Epithelial cell of esophagus (primary cell): ENCODE results near the gene ITPK1.

ENCODE experiments used
- DNase-seq: peaks from one replicate; pipeline ENCODE4 v3.0.0; 2010; ENCODE audit warnings: low read depth
- H3K4me3 ChIP-seq: 2 replicates; pipeline ENCODE4 v1.5.1; 2011; ENCODE audit warnings: mild to moderate bottlenecking, low read length, control low read depth
- CTCF ChIP-seq: IDR thresholded peaks from 2 replicates; pipeline ENCODE4 v1.5.1; 2011; ENCODE audit warnings: low read depth, mild to moderate bottlenecking, low read length, control low read depth, inconsistent platforms; ENCODE audit not compliant: insufficient read depth; ENCODE audit errors: missing control alignments

ITPK1 gene

GRCh38 chr14:92897922-92898565 is 217.7 kb downstream of the ITPK1 start:
- H3K4me3 ChIP-seq: no peak overlapping the region
- no peak for TF ChIP-seq CTCF
- peak; percentile 18 for DNase-seq

GRCh38 chr14:92895352-92895878 is 220.3 kb downstream of the ITPK1 start:
- DNase-seq: no peak
- H3K4me3 ChIP-seq: no peak overlapping the region
- no peak for TF ChIP-seq CTCF

- DNase-seq: peak; percentile 13
- TF ChIP-seq CTCF: no peak
- H3K4me3 ChIP-seq: no peak overlapping the region
Observed at GRCh38 chr14:92892589-92892988, 223.1 kb downstream of the ITPK1 start.

GRCh38 chr14:92890830-92891588 is 224.7 kb downstream of the ITPK1 start:
- H3K4me3 ChIP-seq: no peak overlapping the region
- TF ChIP-seq CTCF: no peak
- DNase-seq: no peak

GRCh38 chr14:92888896-92889295 is 226.8 kb downstream of the ITPK1 start:
- no peak overlapping the region for H3K4me3 ChIP-seq
- TF ChIP-seq CTCF: no peak
- DNase-seq: no peak

- H3K4me3 ChIP-seq: no peak overlapping the region
- DNase-seq: no peak
- no peak for TF ChIP-seq CTCF
Observed at GRCh38 chr14:92887157-92887556, 228.6 kb downstream of the ITPK1 start.
